GM10266 (cell line): ENCODE results near the gene SRPK2.
"Not testable (repeated sequence)": the region's sequence is repeated elsewhere in the genome, so short reads cannot be mapped to it uniquely, and the experiment has no call there.

Experiments
- DNase-seq: peaks from one replicate; pipeline ENCODE4 v3.0.0; 2012; ENCODE audit errors: extremely low spot score
- CTCF ChIP-seq: IDR thresholded peaks from 2 replicates; pipeline ENCODE4 v1.5.1; 2012; ENCODE audit warnings: mild to moderate bottlenecking, low read depth; ENCODE audit not compliant: control insufficient read depth, insufficient read depth; ENCODE audit errors: missing control alignments

The SRPK2 gene

GRCh38 chr7:105325216-105325904, 63.4 kb downstream of the SRPK2 start:
- no peak for TF ChIP-seq CTCF
- DNase-seq: no peak

DNA sequence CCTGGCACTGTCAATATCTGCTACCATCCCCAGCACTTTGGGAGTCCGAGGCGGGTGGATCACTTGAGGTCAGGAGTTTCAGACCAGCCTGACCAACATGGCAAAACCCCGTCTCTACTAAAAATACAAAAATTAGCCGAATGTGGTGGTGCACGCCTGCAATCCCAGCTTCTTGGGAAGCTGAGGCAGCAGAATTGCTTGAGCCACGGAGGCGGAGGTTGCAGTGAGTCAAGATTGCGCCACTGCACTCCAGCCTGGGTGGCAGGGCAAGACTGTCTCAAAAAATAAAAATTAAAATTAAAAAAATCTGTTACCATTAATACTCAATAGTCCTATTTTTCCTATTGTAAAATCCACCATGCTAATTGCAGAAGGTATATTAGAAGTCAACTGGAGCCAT, 64.1 kb downstream of the SRPK2 start:
- DNase-seq: not testable (repeated sequence)

- no peak for DNase-seq
These were observed 65.4 kb downstream of the SRPK2 start for GRCh38 chr7:105323366-105323765.

GRCh38 chr7:105322655-105323277, 66.0 kb downstream of the SRPK2 start:
- no peak for DNase-seq
- TF ChIP-seq CTCF: no peak

More at GRCh38 chr7:105323366-105323765, 65.4 kb downstream of the SRPK2 start:
- no peak for TF ChIP-seq CTCF

GRCh38 chr7:105321754-105322455, 66.8 kb downstream of the SRPK2 start:
- no peak for TF ChIP-seq CTCF
- no peak for DNase-seq

DNA sequence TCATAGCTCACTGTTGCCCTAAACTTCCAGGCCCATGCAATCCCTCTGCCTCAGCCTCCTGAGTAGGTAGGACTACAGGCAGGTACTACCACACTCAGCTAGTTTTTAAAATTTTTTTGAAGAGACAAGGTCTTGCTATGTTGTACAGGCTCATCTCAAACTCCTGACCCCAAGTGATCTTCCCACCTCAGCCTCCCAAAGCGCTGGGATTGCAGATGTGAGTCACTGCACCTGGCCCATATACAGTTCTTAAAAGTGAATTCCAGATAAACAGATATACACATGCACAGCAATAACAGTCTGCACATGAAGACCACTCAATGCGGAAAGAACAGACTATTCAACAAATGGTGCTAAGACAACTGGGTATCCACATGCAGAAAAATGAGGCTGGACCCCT, 67.8 kb downstream of the SRPK2 start:
- no peak for DNase-seq
- TF ChIP-seq CTCF: no peak

DNA sequence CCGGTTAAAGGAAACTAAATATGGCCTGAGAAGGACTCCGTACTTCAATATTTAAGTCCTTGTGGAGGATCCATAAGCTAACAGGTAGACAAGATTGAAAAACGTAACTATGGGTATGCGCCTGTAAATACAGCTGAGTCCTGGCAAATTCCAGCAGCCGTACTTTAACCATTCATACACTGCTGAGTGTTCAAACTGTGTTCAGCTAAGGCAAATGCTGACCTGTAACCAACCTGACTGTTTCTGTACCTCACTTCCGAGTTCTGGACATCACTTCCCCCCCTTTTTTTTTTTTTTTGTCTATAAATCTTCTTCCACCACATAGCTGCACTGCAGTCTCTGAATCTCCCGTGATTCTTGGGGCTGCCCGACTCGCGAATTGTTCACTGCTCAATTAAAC, 69.1 kb downstream of the SRPK2 start:
- no peak for DNase-seq
- no peak for TF ChIP-seq CTCF
